GM12878 (cell line): ENCODE measurements around the gene ARHGEF6. TPM values are rescaled to one million over a fixed set of nuclear protein-coding genes. Genes with fewer than 3 reads are reported as not detected.

Source experiments
- ATAC-seq: fragments of 200-7000 bp; cut with Tn5 transposase; 3 replicates; pipeline ENCODE4 v1.9.1; 2020; ENCODE audit warnings: mild to moderate bottlenecking, moderate library complexity
- BruUV-seq: library from RNA; stranded (reverse); fragments of 400-500 nt; replicated peaks from 2 replicates; lab custom pipeline; 2021; lab: Mats Ljungman, UMichigan
- CTCF ChIA-PET: fragments of 300-600 bp; sonication (Branson Sonifier 250); formaldehyde crosslinking; extraction: SDS; loops from one replicate; lab custom pipeline; 2021; ENCODE audit warnings: inconsistent platforms; lab: Yijun Ruan, JAX
- POLR2A ChIA-PET: fragments of 350-600 bp; formaldehyde crosslinking; extraction: SDS; loops from one replicate; lab custom pipeline; 2021; ENCODE audit warnings: inconsistent platforms; lab: Charles Lee
- RAD21 ChIA-PET: fragments of 300-600 bp; sonication (Branson Sonifier 250); formaldehyde crosslinking; loops from one replicate; lab custom pipeline; 2023; ENCODE audit warnings: antibody characterized with exemption; ENCODE audit not compliant: unreplicated experiment; lab: Charles Lee
- SMC1A ChIA-PET: fragments of 300-600 bp; sonication (Branson Sonifier 250); formaldehyde crosslinking; loops from one replicate; lab custom pipeline; 2023; ENCODE audit not compliant: unreplicated experiment, uncharacterized antibody; lab: Charles Lee
- DNase-seq: peaks from one replicate; pipeline ENCODE4 v3.0.0-alpha.2; 2011; ENCODE audit warnings: low read depth, low spot score
- FAIRE-seq: peaks from 3 replicates; lab custom pipeline; 2011; peaks lifted over from hg19 to GRCh38; lab: Jason Lieb, UNC
- H2AFZ ChIP-seq: 2 replicates; pipeline ENCODE4 v1.6.0; 2011; ENCODE audit warnings: low read depth, low read length, control low read depth; ENCODE audit not compliant: control insufficient read depth
- H3K27ac ChIP-seq: 2 replicates; pipeline ENCODE4 v1.5.1; 2011; ENCODE audit warnings: control low read depth; ENCODE audit not compliant: control insufficient read depth, insufficient read depth
- H3K27me3 ChIP-seq, 2 experiments: replicated peaks in 1 of 2; 2 replicates each; pipeline versions ENCODE4 v1.6.0 to v1.6.1; 2011; ENCODE audit warnings: low read length in 1 of 2; ENCODE audit not compliant: control insufficient read depth in 2 of 2, insufficient read depth in 2 of 2
- H3K36me3 ChIP-seq, 2 experiments: 2 replicates each; pipeline ENCODE4 v1.5.1; 2011; ENCODE audit warnings: low read length in 1 of 2; ENCODE audit not compliant: control insufficient read depth in 2 of 2, insufficient read depth in 2 of 2
- H3K4me1 ChIP-seq: 2 replicates; pipeline ENCODE4 v1.6.1; 2011; ENCODE audit warnings: mild to moderate bottlenecking, low read length, moderate library complexity, mixed read lengths; ENCODE audit not compliant: control insufficient read depth, insufficient read depth
- H3K4me2 ChIP-seq: 2 replicates; pipeline ENCODE4 v1.6.0; 2011; ENCODE audit warnings: control low read depth; ENCODE audit not compliant: control insufficient read depth, insufficient read depth
- H3K4me3 ChIP-seq: fragments of 200-600 bp; sonication (generic); 2 replicates; pipeline ENCODE4 v1.5.1; 2016
- H3K79me2 ChIP-seq: 2 replicates; pipeline ENCODE4 v1.6.0; 2011; ENCODE audit warnings: low read length; ENCODE audit not compliant: control insufficient read depth, insufficient read depth
- H3K9ac ChIP-seq: 2 replicates; pipeline ENCODE4 v1.8.0; 2011; ENCODE audit warnings: low read length, control low read depth, mixed read lengths; ENCODE audit not compliant: control insufficient read depth, insufficient read depth
- H3K9me3 ChIP-seq: replicated peaks from 3 replicates; pipeline ENCODE4 v1.5.1; 2011; ENCODE audit warnings: mild to moderate bottlenecking, low read length; ENCODE audit not compliant: control insufficient read depth, insufficient read depth
- H4K20me1 ChIP-seq: 2 replicates; pipeline ENCODE4 v1.6.0; 2011; ENCODE audit not compliant: control insufficient read depth, insufficient read depth
- ATF7 ChIP-seq: fragments of 450-650 bp; IDR thresholded peaks from 2 replicates; pipeline ENCODE4 v1.6.1; 2016; ENCODE audit warnings: low read depth, mild to moderate bottlenecking
- EZH2 ChIP-seq: IDR thresholded peaks from 2 replicates; pipeline ENCODE4 v1.6.1; 2012; ENCODE audit warnings: low read depth, mild to moderate bottlenecking, control low read depth, inconsistent platforms, low read length, borderline replicate concordance; ENCODE audit not compliant: control insufficient read depth
- HCFC1 ChIP-seq: fragments of 150-350 bp; IDR thresholded peaks from 2 replicates; pipeline ENCODE4 v1.6.1; 2014; ENCODE audit warnings: low read length
- MEF2A ChIP-seq: IDR thresholded peaks from 2 replicates; pipeline ENCODE4 v1.6.1; 2011; ENCODE audit warnings: low read depth, mild to moderate bottlenecking, low read length, moderate library complexity; ENCODE audit not compliant: insufficient read depth
- NFYB ChIP-seq: IDR thresholded peaks from 2 replicates; pipeline ENCODE4 v1.6.1; 2011; ENCODE audit warnings: low read depth, mild to moderate bottlenecking, low read length, improper control_type of control experiment, moderate library complexity; ENCODE audit not compliant: insufficient read depth
- NR2C1 ChIP-seq: fragments of 450-650 bp; IDR thresholded peaks from 2 replicates; pipeline ENCODE4 v1.6.1; 2017; ENCODE audit warnings: antibody characterized with exemption, mild to moderate bottlenecking, moderate library complexity
- RB1 ChIP-seq: fragments of 450-650 bp; formaldehyde crosslinking; IDR thresholded peaks from 2 replicates; pipeline ENCODE4 v1.6.1; 2017; ENCODE audit warnings: mild to moderate bottlenecking, borderline replicate concordance
- SP1 ChIP-seq: IDR thresholded peaks from one replicate; pipeline ENCODE4 v1.6.1; 2011; ENCODE audit warnings: low read depth, low read length
- TBL1XR1 ChIP-seq: IDR thresholded peaks from 2 replicates; pipeline ENCODE4 v1.6.1; 2012; ENCODE audit warnings: low read depth, low read length, improper control_type of control experiment
- TCF7 ChIP-seq: IDR thresholded peaks from 2 replicates; pipeline ENCODE4 v1.6.1; 2014; ENCODE audit warnings: antibody characterized with exemption, borderline replicate concordance
- WRNIP1 ChIP-seq: IDR thresholded peaks from 2 replicates; pipeline ENCODE4 v1.6.1; 2011; ENCODE audit warnings: low read depth, low read length, improper control_type of control experiment, borderline replicate concordance
- WGBS: methylation state at CpG from one replicate; pipeline ENCODE4 v1.1.6; 2016; ENCODE audit warnings: low lambda C conversion rate; ENCODE audit not compliant: insufficient replicate concordance, insufficient coverage; ENCODE audit errors: missing lambda C conversion rate; 5-methylcytosine and 5-hydroxymethylcytosine counted together
- in situ Hi-C: fragments of 300-500 bp; cut with MboI; formaldehyde crosslinking; loops from 9 replicates; pipeline ENCODE4 v1.14.3; 2018; ENCODE audit warnings: mixed read lengths
- intact Hi-C: fragments of 100-400 bp; cut with micrococcal nuclease; formaldehyde crosslinking; loops from one replicate; pipeline ENCODE4 v1.14.2; 2022; ENCODE audit not compliant: unreplicated experiment
- polyA plus RNA-seq, 11 experiments: library from polyadenylated mRNA; depleted of rRNA in 4 of 11; unstranded in 6 of 11; stranded (reverse) in 5 of 11; fragments of >200 nt; fragmentation: Nextera tagmentation in 4 of 11; fragmentation: Illumina TruSeq in 1 of 11; extraction: Ambion mirVana in 4 of 11; extraction: Trizol in 1 of 11; gene quantifications; 1 replicate in 1 of 11; 2 replicates in 10 of 11; pipeline versions ENCODE4 v1.2.1 to v1.2.3, GENCODE V29; 2011 to 2016; ENCODE audit warnings: inconsistent platforms in 2 of 11, missing spikeins in 2 of 11, low read depth in 1 of 11
- total RNA-seq, 4 experiments: library from RNA; depleted of rRNA in 3 of 4; stranded (reverse); fragments of >200 nt in 3 of 4; fragmentation: Illumina TruSeq in 1 of 4; extraction: Trizol in 1 of 4; gene quantifications; 2 replicates each; pipeline versions ENCODE4 v1.2.1 to v1.2.3, GENCODE V29; 2013 to 2021
- TF ChIP-seq, protein P1 (sequence below): IDR thresholded peaks from 2 replicates; pipeline ENCODE4 v1.6.1; 2011; ENCODE audit warnings: borderline replicate concordance, low read depth, mild to moderate bottlenecking, moderate library complexity, low read length; ENCODE audit not compliant: insufficient read depth, poor library complexity, severe bottlenecking
- TF ChIP-seq, protein P2 (sequence below): fragments of 450-650 bp; IDR thresholded peaks from 2 replicates; pipeline ENCODE4 v1.6.1; 2017; ENCODE audit warnings: mild to moderate bottlenecking, moderate library complexity
- TF ChIP-seq, protein P3 (sequence below): fragments of 450-650 bp; formaldehyde crosslinking; IDR thresholded peaks from 2 replicates; pipeline ENCODE4 v1.4.0; 2022; ENCODE audit warnings: mild to moderate bottlenecking, moderate library complexity

The ARHGEF6 gene
- total and polyA plus RNA-seq, 10 of the 15 experiments (the other 5 are each of a cell fraction or from before 2014, with no cell fraction given) = 5.4 to 29.7 (median 18.0) TPM

DNA sequence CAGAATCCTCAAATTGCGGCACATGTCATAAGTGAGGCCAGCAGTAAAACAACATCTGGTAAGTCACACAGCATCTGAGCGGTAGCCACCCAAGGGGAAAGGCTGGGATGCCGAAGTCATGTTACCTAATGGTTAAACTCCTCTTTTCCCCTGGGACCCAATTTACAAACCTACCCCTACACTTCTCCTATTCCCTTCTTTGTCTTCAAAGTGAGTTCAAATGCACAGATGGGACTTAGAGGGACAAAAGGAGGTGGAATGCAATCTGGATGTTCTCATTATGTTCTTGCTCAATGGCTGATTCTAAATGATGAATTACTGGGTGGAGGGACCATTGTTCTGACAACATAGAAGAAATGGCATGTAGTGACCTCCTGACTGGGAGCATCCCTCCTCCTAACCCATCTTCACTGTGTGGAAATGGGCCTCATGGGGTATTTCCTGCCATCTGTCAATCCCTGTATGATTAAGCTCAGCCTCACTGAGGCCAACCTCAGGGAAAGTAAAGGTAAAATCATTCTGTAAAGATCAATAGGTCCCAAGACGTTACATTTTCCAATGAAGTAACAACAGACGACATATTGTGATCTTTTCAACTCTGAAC, 124.3 kb downstream of the ARHGEF6 start:
- no peak for ATAC-seq
- Histone ChIP-seq H3K27me3 (0 out of 4 replicates have a peak, but pooled peaks cover 0 to 3% of the 10 kb centered on the region in 2 experiments), H3K36me3 (no peaks in the 10 kb centered on the region), H3K27ac (no peak overlapping the region), H3K4me2 (no peak overlapping the region), H2AFZ (no peak overlapping the region), H4K20me1 (no peaks in the 10 kb centered on the region), H3K9ac (no peak overlapping the region), H3K9me3 (no peaks in the 10 kb centered on the region; the same call in 2 of the 3 replicates), H3K79me2 (no peaks in the 10 kb centered on the region), H3K4me1 (peaks cover 10% of the 10 kb centered on the region; the same call in 1 of the 2 replicates), H3K4me3 (no peak overlapping the region)
- intact Hi-C loops = no loop called here
- WGBS = 72% methylated on average over 5 of the region's 5 CpGs
- ChIA-PET RAD21 (no interaction called here), POLR2A (no interaction called here), SMC1A (no interaction called here), CTCF (no interaction called here)
- in situ Hi-C loops = no loop called here
- no peak for TF ChIP-seq EZH2
- TF ChIP-seq TBL1XR1 = no peak
- no peak for TF ChIP-seq RB1
- no peak for TF ChIP-seq TCF7
- TF ChIP-seq, protein P1, sequence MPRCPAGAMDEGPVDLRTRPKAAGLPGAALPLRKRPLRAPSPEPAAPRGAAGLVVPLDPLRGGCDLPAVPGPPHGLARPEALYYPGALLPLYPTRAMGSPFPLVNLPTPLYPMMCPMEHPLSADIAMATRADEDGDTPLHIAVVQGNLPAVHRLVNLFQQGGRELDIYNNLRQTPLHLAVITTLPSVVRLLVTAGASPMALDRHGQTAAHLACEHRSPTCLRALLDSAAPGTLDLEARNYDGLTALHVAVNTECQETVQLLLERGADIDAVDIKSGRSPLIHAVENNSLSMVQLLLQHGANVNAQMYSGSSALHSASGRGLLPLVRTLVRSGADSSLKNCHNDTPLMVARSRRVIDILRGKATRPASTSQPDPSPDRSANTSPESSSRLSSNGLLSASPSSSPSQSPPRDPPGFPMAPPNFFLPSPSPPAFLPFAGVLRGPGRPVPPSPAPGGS = no peak
- TF ChIP-seq MEF2A = no peak
- TF ChIP-seq, protein P2, sequence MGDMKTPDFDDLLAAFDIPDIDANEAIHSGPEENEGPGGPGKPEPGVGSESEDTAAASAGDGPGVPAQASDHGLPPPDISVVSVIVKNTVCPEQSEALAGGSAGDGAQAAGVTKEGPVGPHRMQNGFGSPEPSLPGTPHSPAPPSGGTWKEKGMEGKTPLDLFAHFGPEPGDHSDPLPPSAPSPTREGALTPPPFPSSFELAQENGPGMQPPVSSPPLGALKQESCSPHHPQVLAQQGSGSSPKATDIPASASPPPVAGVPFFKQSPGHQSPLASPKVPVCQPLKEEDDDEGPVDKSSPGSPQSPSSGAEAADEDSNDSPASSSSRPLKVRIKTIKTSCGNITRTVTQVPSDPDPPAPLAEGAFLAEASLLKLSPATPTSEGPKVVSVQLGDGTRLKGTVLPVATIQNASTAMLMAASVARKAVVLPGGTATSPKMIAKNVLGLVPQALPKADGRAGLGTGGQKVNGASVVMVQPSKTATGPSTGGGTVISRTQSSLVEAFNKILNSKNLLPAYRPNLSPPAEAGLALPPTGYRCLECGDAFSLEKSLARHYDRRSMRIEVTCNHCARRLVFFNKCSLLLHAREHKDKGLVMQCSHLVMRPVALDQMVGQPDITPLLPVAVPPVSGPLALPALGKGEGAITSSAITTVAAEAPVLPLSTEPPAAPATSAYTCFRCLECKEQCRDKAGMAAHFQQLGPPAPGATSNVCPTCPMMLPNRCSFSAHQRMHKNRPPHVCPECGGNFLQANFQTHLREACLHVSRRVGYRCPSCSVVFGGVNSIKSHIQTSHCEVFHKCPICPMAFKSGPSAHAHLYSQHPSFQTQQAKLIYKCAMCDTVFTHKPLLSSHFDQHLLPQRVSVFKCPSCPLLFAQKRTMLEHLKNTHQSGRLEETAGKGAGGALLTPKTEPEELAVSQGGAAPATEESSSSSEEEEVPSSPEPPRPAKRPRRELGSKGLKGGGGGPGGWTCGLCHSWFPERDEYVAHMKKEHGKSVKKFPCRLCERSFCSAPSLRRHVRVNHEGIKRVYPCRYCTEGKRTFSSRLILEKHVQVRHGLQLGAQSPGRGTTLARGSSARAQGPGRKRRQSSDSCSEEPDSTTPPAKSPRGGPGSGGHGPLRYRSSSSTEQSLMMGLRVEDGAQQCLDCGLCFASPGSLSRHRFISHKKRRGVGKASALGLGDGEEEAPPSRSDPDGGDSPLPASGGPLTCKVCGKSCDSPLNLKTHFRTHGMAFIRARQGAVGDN = no peak
- no peak for TF ChIP-seq ATF7
- TF ChIP-seq HCFC1 = no peak
- TF ChIP-seq SP1 = no peak
- no peak for TF ChIP-seq NR2C1
- TF ChIP-seq WRNIP1 = no peak
- TF ChIP-seq, protein P3, sequence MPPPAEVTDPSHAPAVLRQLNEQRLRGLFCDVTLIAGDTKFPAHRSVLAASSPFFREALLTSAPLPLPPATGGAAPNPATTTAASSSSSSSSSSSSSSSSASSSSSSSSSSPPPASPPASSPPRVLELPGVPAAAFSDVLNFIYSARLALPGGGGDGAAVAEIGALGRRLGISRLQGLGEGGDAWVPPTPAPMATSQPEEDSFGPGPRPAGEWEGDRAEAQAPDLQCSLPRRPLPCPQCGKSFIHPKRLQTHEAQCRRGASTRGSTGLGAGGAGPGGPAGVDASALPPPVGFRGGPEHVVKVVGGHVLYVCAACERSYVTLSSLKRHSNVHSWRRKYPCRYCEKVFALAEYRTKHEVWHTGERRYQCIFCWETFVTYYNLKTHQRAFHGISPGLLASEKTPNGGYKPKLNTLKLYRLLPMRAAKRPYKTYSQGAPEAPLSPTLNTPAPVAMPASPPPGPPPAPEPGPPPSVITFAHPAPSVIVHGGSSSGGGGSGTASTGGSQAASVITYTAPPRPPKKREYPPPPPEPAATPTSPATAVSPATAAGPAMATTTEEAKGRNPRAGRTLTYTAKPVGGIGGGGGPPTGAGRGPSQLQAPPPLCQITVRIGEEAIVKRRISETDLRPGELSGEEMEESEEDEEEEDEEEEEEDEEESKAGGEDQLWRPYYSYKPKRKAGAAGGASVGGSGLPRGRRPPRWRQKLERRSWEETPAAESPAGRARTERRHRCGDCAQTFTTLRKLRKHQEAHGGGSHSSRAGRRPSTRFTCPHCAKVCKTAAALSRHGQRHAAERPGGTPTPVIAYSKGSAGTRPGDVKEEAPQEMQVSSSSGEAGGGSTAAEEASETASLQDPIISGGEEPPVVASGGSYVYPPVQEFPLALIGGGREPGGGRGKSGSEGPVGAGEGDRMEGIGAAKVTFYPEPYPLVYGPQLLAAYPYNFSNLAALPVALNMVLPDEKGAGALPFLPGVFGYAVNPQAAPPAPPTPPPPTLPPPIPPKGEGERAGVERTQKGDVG (CRISPR knock-in tag) = no peak
- no peak for TF ChIP-seq NFYB
- no TSS peak for BruUV-seq
- peak; percentile 18 for FAIRE-seq
- no peak for DNase-seq
